Stimulated activated CD8-positive, alpha-beta memory T cell treated with anti-CD3 and anti-CD28 coated beads, Interleukin-7, amount 100 ng/mL, for 1 hour (primary cell): Measurements from ENCODE around the gene DNHD1.
A peak's percentile ranks its signal among the peaks of the same experiment; 100 is the strongest.

Source experiments
- DNase-seq, 2 donors: peaks; one replicate each; pipeline ENCODE4 v3.0.0-alpha.2; 2020; ENCODE audit warnings: low read depth in 2 of 2

The DNHD1 gene

GRCh38 chr11:6497069-6497839 lies at the start of gene DNHD1:
Gene DNHD1, plus strand, starts transcription at chr11:6497280. Its CDS starts 936 bp downstream, at chr11:6498216.
- DNase-seq, result no peak

- no peak for DNase-seq
These were observed 48.5 kb upstream of the DNHD1 start for GRCh38 chr11:6448574-6448973.

GRCh38 chr11:6452219-6452618 lies 44.9 kb upstream of the DNHD1 start:
- no peak for DNase-seq

DNA sequence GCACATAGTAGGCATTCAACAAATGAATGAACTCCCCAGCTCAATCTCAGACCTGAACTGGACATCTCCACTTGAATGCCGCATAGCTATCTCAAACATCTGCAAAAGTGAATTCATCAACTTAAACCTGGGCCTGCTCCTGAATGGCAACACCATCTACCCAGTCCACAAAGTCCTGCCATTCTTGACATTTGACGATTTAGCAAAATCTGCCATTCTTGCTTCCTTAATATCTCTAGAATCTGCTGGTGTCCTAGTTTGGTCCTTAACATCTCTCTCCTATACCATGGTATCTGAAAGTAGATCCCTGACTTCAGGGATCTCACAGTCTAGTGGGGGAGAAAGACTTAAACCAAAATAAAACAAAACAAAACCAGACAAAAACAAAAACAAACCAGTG lies 43.9 kb upstream of the DNHD1 start:
- no peak for DNase-seq

- DNase-seq, result no peak
These were observed 42.0 kb upstream of the DNHD1 start for GRCh38 chr11:6455070-6455469.

GRCh38 chr11:6456361-6457073 lies 40.6 kb upstream of the DNHD1 start:
- DNase-seq, result no peak

GRCh38 chr11:6457581-6458320 lies 39.3 kb upstream of the DNHD1 start:
- no peak for DNase-seq

GRCh38 chr11:6458352-6459098 lies 38.6 kb upstream of the DNHD1 start:
- no peak for DNase-seq

DNA sequence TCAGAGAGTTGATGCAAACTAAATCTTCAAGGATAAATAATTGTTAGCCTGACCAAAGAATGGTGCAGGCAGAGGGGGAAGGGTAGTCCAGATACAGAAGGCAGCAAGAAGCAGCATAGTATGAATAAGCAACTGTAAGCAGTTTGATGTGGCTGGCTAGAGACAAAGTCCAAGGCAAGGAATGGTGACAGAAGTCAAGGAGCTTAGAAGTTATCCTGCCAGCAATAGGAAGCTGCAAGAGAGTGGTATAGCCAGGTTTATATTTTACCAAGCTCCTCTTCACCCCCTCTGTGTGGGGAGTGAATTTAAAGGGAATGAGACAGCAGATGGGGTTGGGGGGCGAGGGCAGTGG lies 38.0 kb upstream of the DNHD1 start:
- no peak for DNase-seq

- DNase-seq, result no peak
These were observed 28.2 kb upstream of the DNHD1 start for GRCh38 chr11:6468712-6469495.

DNA sequence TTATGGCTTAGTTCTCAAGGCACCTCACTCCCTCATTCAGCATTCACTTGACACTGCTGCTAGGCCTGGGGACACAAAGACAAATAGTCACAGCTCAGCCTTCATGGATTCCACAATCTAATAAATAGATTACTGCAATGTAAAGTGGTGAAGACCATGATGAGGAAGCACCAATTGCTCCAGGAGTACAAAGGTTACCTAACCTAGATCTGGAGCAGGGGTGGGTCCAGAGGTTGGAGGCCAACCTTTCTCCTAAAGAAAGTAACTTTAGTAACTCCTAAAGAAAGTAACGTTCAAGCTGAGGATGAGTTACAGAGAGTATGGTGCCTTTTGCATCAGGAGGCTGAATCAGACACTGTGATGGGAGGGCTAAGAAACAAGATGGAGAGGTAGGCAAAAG lies 27.5 kb upstream of the DNHD1 start:
- DNase-seq, result no peak

DNA sequence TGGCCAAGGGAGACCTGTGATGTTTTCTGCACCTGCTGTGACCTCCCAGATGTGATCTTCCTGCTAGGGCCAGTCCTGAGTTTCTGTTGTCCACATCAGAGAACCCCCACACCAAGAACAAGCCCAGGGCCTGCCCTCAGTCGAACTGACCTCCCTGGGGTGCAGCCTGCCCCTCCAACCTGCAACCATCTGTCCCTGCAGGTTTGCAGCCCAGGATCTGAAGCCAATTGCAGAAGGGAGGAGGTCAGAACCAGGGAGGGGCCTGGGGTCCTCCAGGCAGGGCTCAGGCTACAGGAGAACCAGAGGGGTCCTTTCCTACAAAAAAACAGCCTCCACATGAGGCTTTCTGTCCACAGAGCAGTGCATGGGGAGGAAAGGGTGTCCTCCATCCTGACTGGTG lies 24.1 kb upstream of the DNHD1 start:
- no peak for DNase-seq

- DNase-seq, result peak; percentile 56 to 58
These were observed 23.3 kb upstream of the DNHD1 start, which contains the start of gene TRIM3 for GRCh38 chr11:6473451-6474412. Gene TRIM3, minus strand, starts transcription at chr11:6473941. Its CDS starts 8,246 bp downstream, at chr11:6465695.

- no peak for DNase-seq
These were observed 22.7 kb upstream of the DNHD1 start for GRCh38 chr11:6474413-6474792.

DNA sequence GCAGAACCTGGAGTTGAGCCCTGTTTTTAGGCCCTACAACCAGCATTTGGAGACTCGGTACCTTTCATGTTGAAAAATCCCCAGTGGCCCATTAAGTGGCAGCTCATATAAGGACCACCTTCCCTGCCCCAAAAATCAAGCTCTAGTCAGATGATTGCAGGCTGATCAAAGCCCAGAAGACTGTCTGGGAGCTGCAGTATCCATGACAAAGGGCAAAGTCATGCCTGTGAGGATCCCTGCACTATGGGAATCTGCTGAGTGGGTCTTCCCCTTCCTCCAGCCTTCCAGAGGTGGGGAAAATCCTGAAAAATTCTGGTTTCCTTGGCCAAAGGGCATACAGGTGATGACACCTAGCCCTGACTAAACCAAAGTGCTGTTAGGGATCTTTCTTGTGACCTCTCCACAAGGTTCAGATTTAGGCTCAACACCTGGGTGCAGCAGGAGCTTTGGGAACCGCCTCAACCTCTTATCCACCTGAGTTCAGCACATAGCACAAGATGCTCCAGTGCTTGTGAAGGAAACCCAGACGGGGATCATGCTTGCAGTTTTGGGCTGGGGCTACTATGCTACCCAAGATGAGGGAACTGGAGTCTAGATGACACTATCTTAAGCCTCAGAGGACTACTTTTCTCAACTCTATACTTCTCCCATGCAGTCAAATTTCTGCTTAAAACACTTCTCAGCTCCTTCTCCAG lies 22.1 kb upstream of the DNHD1 start:
- DNase-seq, result no peak

DNA sequence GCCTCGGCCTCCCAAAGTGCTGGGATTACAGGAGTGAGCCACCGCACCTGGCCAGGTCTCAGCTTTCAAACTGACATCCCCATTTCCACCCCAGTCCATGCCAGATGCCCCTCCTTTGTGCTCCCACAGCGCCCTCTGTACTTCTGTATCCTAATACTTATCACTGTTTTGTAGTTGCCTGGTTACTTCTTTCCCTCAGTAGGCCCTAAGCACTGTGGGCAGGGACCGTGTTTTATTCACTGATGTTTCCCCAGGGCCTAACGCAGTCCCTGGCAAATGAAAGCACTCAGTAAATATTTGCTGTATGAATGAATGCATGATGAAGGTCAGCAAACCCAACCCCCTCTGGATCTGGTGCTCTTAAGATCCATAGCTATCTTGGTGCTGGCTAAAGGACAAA lies 21.1 kb upstream of the DNHD1 start:
- no peak for DNase-seq

DNA sequence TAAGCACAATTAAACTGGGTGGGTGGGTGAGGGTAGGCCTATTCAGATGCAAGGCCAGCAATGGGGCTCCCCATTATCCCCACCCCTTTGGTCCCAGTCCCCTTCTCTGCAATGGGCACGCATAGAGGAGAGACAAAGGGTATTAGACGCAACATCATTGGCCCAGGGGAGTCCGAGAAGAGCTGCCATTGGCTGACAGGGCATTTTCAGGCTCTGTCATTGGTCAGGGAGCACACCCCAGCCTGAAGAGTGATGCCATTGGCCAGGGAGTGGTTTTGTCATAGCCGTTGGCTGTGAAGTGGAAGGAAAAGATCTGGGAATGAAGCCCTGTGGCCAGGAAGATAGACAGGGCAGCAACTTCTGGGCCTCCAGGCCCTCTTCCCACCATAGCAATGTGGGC lies 20.5 kb upstream of the DNHD1 start:
- DNase-seq, result no peak

GRCh38 chr11:6480299-6480914 lies 16.7 kb upstream of the DNHD1 start:
- no peak for DNase-seq
